T-helper 2 cell treated with Interferon-gamma antibody and Interleukin-4, amounts not matched to agents 100 ng/mL and 5 ng/mL, for 36 hours (primary cell): ENCODE results near the gene ADD3. TPM values are rescaled to one million over a fixed set of nuclear protein-coding genes. Genes with fewer than 3 reads are reported as not detected.

Experiments
- intact Hi-C: fragments of 100-400 bp; cut with micrococcal nuclease; formaldehyde crosslinking; loops from one replicate; pipeline ENCODE4 v1.15.1; 2023
- total RNA-seq: library from RNA; stranded (reverse); gene quantifications from 2 replicates; pipeline ENCODE4 v1.2.3, GENCODE V29; 2022

The ADD3 gene
- total RNA-seq, 1 donor from 2014 or later = 308 TPM

DNA sequence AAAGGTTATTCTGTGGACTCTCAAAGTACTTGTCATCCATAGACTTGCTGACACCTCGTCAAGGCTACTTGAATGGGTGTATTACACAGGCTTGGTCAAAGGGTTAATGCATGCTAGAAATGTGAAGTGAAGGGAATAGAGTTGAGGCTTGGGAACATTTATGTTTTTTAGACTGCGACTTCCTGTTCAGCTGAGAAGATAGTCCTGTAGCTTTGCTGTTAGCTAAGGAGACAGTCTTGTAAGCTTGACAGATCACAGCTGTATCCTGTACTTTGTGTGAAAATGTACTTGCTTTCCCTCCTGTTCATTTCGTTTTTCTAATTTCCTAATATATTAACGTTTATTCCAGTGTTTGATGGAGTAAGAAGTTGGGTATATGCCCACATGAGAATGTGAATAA lies 52.1 kb downstream of the ADD3 start:
- intact Hi-C loops = loop anchor here (2.0 kb wide), 1 partner anchor 17 kb away; no protein-coding TSS in a partner anchor

DNA sequence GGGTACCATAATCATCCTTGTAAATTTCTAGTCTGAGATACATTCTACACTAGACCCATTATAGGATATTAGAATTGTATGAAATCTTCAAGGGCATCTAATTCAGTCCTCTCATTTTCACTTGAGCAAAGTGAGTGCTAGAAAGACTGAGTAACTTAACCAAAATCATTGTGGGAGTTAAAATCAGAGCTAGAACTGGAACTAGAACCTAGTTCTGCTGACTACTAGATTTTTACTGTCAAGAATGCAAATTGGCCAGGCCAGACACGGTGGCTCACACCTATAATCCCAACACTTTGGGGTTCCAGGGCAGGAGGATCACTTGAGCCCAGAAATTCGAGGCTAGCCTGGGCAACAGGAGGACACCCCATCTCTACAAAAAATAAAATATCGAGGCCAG lies 53.9 kb downstream of the ADD3 start:
- intact Hi-C loops = no loop called here

DNA sequence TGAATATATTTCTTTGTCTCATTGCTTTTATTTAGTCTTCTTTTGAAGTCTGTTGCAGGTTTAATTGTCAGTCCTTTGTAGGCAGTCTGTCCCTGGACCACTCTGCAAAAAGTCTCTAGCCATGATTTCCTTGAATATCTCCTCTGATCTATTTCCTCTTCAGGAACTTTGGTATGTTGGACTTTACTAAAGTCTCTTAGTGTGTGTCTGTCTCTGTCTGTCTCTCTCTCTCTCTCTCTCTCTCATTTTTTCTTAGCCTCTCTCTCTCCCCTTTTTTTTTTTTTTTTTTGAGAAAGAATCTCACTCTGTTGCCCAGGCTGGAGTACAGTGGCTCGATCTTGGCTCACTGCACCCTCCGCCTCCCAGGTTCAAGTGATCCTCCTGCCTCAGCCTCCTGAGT lies 57.5 kb downstream of the ADD3 start:
- intact Hi-C loops = loop anchor here (1.0 to 5.0 kb wide), 4 partner anchors 48 to 432 kb away; partner anchors contain the start of genes DUSP5 and XPNPEP1

DNA sequence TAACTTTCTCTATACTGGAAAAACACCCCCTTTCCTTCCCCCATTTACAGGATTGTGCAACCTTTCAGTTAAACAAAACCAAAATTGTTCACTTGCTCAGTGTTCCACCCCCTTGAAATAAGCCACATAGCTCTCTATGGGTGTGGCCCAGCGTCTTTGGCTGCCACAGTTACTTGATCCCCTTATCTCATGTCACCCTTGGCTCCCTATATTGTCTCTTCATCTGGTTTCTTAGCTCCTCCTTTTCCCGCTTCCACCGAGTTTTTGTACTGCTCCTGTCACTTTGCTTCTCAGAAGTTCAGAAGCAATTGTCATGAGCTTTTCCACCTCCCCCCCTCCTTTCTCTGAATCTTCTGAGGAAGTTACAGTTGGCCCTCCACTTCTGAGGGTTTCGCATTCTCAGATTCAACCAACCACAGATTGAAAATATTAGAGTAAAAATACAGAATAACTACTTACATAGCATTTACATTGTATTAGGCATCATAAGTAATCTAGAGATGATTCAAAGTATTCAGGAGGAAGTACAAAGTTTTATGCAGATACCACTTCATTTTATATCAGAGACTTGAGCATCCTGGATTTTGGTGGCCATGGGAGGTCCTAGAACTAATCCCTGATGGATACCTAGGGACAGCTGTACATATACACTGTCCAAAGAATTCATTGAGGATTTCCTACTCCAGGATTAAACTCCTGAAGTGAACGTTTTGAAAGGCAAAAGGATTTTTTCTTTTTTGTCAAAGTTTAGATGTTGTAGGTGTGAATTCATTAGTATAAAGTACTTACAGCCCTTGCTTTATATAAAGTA lies 60.4 kb downstream of the ADD3 start:
- intact Hi-C loops = loop anchor here (1.0 to 5.0 kb wide), 9 partner anchors 8 to 851 kb away; partner anchors contain the start of genes BBIP1, DUSP5, SHOC2 and XPNPEP1

DNA sequence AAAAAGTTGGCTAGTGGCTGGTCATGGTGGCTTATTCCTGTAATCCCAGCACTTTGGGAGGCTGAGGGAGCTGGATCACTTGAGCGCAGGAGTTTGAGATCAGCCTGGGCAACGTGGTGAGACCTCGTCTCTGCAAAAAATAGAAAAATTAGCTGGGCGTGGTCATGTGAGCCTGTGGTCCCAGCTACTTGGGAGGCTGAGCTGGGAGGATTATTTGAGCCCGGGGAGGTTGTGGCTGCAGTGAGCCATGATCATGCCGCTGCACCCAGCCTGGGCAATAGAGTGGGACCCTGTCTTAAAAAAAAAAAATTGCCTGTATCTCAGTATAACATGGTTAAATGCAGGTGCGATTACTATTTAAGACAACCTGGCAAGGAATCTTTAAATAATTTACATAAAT lies 61.0 kb downstream of the ADD3 start:
- intact Hi-C loops = loop anchor here (1.0 to 5.0 kb wide), 8 partner anchors 8 to 850 kb away; partner anchors contain the start of genes BBIP1, DUSP5, SHOC2 and XPNPEP1

DNA sequence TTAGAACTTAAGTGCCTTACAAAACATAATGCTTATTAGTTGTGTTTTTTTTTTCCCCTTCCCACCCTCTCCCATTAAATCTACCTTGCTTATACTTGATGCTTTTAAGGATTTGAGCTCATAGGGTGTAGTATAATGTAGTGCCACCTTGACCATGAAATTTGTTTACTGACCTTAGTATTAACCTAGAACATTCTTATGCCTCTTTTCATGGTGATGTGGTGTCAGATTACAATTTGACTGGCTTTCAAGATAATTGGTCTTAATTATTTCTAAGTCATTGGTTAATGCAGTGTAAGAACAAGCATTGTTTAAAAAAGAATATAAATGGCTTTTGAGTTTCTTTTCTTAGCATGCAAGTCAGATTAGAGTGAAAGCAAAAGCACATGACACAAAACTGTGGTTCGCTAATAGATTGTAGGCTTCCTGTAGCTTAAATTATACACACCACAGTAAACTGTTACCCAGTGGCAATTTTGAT lies 61.8 kb downstream of the ADD3 start:
- intact Hi-C loops = loop anchor here (2.0 to 5.0 kb wide), 6 partner anchors 61 to 849 kb away; partner anchors contain the start of genes BBIP1, DUSP5, SHOC2 and XPNPEP1

DNA sequence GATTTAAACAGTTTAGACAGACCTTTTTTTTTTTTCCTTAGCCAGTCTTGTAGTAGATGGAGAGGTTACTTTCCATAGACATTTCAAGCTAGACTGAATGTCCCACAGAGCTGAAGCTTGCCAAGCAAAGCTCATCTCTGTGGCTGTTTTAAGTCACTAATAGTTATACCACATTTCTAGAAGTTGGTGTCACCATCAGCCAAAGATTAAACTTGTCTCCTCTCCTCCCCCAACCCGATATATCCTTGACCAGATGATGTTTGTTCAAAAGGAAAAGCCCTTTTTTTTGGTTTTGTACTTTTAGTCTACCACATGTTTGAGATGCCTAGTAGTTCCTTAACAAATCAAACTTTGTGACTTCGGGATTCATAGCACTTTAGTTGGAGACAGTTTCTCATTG lies 66.1 kb downstream of the ADD3 start:
- intact Hi-C loops = loop anchor here (10.0 kb wide), 1 partner anchor 791 kb away; no protein-coding TSS in a partner anchor

DNA sequence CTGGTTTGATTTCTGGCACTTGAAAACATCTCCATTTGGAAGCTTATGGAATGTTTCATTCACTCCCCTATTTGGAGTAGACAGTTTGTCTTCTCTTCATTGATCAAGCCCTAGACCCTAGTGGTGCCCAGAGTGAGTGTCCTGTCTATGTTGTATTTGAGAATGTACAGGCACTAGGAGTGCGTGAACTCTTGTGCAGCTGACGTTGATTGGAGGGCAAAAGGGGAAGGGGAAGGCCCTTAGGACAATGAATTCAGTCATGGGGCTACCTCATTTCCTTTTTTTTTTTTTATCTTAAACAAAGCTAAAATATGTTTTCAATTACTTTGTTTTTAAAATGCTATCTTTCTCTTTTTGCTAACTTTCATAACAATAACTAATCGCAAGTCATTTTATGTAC lies 66.5 kb downstream of the ADD3 start:
- intact Hi-C loops = loop anchor here (10.0 kb wide), 1 partner anchor 791 kb away; no protein-coding TSS in a partner anchor

DNA sequence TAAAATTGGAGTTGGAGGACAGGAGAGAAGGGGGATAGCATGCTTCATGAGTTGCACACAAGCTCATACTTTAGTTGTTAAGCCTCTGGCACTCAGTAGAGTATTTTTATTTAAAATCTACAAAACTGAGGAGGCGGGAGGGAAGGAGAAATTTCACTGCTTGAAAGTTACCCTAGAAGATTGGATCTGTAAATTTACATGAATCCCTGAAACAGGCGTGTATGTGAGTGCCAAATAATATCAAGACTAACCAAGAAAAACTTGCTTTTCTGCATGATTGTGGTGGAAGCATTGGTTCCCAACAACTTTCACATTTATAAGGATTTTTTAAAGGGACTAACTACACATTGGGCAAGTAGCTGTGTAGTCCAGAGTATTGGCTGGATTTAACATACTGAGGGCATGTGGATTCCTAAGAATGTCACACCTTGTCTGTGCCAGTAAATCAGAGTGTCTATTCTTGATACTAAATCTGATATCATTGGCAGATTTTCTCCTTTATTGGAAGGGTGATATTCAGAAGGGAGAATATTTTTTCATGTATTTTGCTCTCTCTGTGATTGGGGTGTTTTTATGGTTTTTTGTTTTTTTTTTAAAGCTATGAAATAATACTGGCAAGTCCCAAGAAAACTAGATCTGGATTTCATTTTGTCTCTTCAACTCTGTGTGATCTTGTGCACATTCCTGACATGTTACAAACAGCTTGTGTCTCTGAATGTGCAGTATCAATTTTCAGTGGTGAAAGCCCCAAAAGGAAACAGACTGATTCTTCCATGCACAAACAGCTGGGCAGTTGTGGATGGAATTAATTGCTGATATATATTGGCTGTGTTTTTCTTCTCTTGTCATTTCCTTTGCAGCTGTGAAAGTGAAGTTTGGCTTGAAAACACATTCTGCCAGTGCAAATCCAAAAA lies 67.2 kb downstream of the ADD3 start:
- intact Hi-C loops = loop anchor here (5.0 to 10.0 kb wide), 2 partner anchors 492 to 790 kb away; partner anchors contain the start of gene SMC3

DNA sequence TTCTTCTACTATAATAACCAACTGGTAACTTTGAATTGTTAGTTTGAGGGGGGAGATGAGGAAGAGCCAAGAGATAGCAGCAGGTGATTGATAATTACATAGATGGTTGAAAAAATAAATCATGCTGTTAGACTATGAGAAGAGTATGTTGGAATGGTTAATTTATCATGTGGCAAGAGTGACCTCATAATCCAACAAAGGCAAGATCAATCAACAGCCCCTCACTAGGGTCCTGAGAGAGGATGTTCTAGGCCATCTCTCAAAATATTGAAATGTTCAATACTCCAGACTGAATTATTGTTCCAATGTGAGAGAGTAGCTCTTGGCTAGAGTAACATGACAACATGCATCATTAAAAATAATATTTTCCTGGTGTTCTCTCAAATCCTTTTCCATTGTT lies 67.9 kb downstream of the ADD3 start:
- intact Hi-C loops = loop anchor here (1.0 to 10.0 kb wide), 4 partner anchors 7 to 789 kb away; partner anchors contain the start of gene SMC3

DNA sequence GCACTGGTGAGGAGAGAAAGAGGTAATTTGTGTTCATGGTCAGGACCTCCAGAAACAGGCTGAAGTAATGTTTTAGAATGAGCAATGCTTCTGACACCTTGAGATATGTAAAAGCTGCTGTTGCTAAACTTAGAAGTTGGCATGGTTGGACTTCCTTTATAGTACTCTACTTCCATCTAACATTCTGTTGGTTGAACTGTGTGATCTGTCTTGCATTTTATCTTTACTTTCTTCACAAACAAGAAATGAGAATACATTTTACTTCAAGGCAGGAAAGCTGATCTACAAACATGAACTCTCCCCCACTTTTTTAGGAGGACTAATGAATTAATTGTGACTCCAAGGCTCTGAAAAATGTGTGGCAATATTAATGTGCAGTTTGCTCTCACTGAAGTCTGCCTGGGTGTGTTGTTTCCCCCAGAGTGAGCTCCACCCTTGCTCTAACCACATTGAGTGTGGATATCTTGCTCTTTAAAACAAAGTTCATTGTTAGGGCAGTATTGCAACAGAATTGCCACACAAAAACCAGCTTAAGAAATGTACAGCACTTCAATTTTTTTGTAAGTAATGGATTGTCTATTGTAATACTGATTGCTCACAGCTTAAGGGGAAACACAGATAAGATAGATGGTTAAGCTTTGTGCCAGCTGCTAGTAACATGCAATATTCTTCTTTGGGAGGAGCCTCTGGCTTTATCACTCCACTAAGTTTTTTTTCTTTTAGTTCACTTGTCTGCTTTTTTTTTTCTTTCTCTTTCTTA lies 69.0 kb downstream of the ADD3 start:
- intact Hi-C loops = loop anchor here (1.0 to 10.0 kb wide), 6 partner anchors 8 to 788 kb away; partner anchors contain the start of gene SMC3

DNA sequence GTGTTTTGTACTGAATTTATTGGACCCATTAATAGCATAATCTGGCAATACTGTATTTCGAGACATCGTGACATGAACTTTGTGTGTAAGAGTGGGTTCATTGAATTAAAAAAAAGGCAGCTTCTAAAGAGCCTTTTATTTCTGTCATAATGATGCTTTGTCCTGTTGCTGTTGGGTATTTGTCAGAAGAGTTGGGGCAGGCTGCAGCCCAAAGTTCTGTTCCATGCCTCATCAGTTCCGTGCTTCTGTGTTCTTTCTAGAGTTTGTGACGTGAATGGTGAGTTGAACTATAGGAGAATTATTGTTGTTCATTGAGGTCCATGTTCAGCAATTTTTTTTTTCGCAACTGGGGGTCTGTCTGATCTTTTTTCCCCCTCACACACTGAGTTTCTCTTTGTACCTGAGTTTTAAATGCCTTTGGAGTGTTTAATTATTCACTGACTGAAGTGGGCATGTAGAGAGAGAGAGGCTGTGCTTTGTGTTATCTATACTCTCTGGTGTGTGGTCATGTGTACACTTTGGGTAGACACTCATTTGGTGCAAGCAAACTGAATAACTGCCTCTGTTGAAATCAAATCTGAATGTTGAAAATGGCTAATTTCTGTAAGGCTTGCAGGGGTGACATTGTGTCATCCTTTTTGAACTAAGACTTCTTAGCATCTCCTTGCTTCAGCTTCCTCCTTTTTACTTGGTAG lies 69.8 kb downstream of the ADD3 start:
- intact Hi-C loops = loop anchor here (1.0 to 10.0 kb wide), 5 partner anchors 9 to 787 kb away; partner anchors contain the start of gene SMC3

DNA sequence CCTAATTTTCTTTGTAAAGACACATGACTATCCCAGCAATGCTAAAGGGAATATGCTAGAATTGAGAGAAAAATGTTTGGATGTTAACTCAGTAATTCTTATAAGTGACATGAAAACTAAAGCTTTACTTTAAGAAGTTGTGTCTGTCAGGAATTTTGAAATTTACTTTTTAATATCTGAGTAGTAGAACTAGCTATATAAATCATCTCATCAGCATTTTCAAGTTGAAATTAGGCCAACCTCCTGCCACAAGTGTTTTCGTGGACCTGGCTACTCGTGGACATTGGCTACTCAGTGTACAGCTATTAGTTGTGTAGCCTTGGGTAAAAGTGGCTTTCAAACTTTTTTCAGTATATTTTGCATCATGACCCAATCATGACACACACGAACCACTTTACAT lies 70.5 kb downstream of the ADD3 start:
- intact Hi-C loops = loop anchor here (5.0 to 10.0 kb wide), 2 partner anchors 489 to 786 kb away; partner anchors contain the start of gene SMC3

DNA sequence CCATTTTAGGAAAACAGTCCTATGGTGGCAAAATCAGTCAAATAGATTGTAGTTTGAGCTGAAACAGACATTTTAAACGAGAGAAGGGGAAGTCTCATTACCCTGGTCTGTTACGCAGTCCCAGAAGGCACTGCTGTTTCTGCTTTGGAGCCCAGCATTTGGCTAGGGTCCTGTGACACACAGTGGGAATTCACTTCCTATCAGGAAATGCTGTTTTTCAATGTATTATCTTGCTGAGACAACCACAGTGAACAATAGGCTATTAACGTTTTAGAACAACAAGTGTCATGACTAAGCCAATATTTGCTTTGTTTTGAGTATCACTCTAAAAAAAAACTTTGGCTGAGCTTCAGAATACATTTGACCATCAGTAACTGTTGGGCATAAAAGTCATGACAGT lies 74.1 kb downstream of the ADD3 start:
- intact Hi-C loops = loop anchor here (2.0 kb wide), 1 partner anchor 15 kb away; no protein-coding TSS in a partner anchor

DNA sequence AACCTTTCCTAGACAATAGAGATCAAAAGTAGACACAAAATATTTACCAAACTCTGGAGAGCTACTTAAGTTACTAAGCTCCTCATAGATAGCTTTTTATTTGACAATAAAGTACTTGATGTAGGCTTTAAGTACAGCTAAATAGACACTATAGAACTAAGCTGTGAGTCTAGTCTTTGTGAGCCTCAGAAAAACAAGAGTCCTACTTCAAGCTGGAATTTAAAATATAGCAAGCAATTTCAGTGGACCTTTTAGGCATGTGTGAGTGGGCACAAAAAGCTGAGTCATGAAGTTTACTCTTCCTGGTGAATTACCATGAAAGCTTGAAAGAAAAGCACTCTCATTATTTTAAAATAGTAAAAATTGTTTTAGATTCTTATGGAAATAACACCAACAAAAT lies 76.1 kb downstream of the ADD3 start:
- intact Hi-C loops = no loop called here

DNA sequence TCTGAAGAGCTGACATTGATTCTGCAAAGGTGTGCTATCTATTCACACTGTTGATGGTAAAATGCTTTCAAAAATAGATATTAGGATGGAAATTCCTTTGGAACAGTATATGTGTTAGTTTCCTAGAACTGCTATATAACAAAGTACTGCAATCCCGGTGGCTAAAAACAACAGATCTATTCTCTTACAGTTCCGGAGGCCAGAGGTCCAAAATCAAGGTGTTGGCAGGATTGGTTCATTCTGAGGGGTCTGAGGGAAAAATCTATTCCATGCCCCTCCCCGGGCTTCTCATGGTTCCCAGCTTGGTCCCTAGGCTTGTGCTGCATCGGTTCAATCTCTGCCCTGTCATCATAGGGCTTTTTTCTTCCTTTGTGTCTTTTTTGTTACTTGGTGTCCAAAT lies 79.9 kb downstream of the ADD3 start:
- intact Hi-C loops = no loop called here

DNA sequence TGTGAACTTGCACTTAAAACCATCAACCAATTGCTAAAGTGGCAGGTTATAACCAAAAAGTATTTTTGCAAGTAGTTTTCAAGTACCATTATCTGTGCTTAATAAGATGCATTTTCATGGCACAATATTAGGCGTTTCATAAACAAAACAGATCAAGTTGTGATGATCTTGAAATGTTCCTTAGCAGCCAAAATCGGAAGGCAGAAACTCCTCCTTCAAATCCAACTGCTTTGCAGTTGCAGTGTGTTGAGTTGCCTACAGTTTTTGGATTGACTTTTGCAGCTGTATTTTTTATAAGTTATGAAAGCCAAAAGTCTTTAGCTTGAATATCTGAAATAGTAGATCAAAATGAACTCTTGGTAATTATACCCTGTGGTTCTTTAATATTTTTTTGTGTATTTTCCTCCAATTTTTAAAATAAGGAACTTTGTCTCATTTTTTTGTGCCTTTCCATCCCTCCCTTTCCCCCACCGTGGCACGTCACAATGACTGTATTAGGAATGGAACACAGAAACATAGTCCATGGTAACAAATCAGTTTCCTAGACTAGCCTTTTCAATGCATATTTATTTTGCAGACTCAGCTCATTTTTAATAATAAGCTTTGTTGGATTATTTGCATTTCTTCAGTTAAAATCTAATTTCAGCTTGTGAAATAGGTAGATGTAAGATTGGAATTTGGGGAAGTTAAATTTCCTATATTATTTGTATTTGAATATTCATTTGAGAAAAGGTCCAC lies 80.8 kb downstream of the ADD3 start:
- intact Hi-C loops = no loop called here

DNA sequence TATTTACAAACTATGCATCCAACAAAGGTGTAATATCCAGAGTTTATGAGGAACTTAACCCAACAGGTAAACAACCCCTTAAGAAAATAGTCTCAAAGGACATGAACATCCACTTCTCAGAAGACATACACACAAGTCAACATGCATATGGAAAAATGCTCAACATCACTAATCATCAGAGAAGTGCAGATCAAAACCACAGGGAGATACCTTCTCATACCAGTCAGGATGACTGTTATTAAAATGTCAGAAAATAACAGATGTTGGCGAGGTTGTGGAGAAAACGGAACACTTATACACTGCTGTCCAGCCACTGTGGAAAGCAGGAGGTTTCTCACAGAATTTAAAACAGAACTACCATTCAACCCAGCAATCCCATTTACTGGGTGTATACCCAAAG lies 84.0 kb downstream of the ADD3 start:
- intact Hi-C loops = no loop called here

DNA sequence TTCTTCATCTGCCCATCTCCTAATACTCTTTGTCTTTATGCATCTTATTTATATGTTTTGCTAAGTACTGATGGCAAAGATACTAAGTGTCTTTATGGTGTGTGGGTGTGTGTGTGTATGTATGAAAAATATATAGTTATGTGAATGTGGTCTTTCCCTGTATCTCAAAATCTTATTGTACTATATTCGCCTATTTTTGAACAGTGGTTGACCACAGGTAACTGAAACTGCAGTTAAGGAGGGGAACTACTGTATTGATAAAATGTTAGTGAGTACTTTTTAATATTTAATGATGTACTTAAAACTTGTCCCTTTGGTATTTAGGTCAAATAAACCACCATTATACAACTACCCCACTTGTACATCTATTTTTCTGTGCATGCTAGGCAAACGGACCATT lies 85.9 kb downstream of the ADD3 start:
- intact Hi-C loops = no loop called here
